Measurements from ENCODE around the gene NUDT2.

The NUDT2 gene

GRCh38 chr9:34328500-34328986, 826 bp upstream of the NUDT2 start:
- Histone ChIP-seq H3K27ac (no peak overlapping the region), H3K36me3 (ENCODE audit: control insufficient read depth, insufficient read depth, low read length) (no peaks in the 10 kb centered on the region), H3K4me2 (ENCODE audit: low read length) (peak overlapping the region; percentile 84), H3K4me3 (ENCODE audit: low read depth, low read length) (peak overlapping the region; percentile 98), H3K27me3 (ENCODE audit: control insufficient read depth, insufficient read depth, low read length) (no peaks in the 10 kb centered on the region), H3K4me1 (peaks cover 8% of the 10 kb centered on the region), H3K9ac (no peak overlapping the region), H2AFZ (peak overlapping the region; percentile 61), H3K79me2 (no peaks in the 10 kb centered on the region), H3K9me3 (ENCODE audit: control insufficient read depth, low read length) (no peaks in the 10 kb centered on the region)
- TF ChIP-seq CTCF (IDR thresholded peaks at IDR 0.05): no peak

- no peak overlapping the region for H3K4me3 ChIP-seq (ENCODE audit: low read depth, low read length)
- H3K79me2 ChIP-seq: no peaks in the 10 kb centered on the region
- no peak overlapping the region for H3K9ac ChIP-seq
- no peaks in the 10 kb centered on the region for H3K27me3 ChIP-seq (ENCODE audit: control insufficient read depth, insufficient read depth, low read length)
- H3K36me3 ChIP-seq (ENCODE audit: control insufficient read depth, insufficient read depth, low read length): no peaks in the 10 kb centered on the region
- H3K9me3 ChIP-seq (ENCODE audit: control insufficient read depth, low read length): no peaks in the 10 kb centered on the region
- no peak overlapping the region for H3K4me2 ChIP-seq (ENCODE audit: low read length)
- H2AFZ ChIP-seq: no peak overlapping the region
- H3K4me1 ChIP-seq: peaks cover 6% of the 10 kb centered on the region
- TF ChIP-seq CTCF (IDR thresholded peaks at IDR 0.05): no peak
- no peak overlapping the region for H3K27ac ChIP-seq
Observed at GRCh38 chr9:34331196-34331595, 1.8 kb downstream of the NUDT2 start.

GRCh38 chr9:34332076-34332964, 3.0 kb downstream of the NUDT2 start:
- no peak overlapping the region for H3K27ac ChIP-seq

GRCh38 chr9:34333836-34334235, 4.5 kb downstream of the NUDT2 start:
- Histone ChIP-seq H3K4me2 (ENCODE audit: low read length) (no peak overlapping the region), H3K9me3 (ENCODE audit: control insufficient read depth, low read length) (no peaks in the 10 kb centered on the region), H3K4me1 (peaks cover 2% of the 10 kb centered on the region), H3K4me3 (ENCODE audit: low read depth, low read length) (no peak overlapping the region), H3K9ac (no peak overlapping the region), H3K36me3 (ENCODE audit: control insufficient read depth, insufficient read depth, low read length) (no peaks in the 10 kb centered on the region), H2AFZ (no peak overlapping the region), H3K27ac (no peak overlapping the region), H3K79me2 (no peaks in the 10 kb centered on the region), H3K27me3 (ENCODE audit: control insufficient read depth, insufficient read depth, low read length) (no peaks in the 10 kb centered on the region)
- TF ChIP-seq CTCF (IDR thresholded peaks at IDR 0.05): no peak

More at GRCh38 chr9:34332076-34332964, 3.0 kb downstream of the NUDT2 start:
- Histone ChIP-seq H2AFZ (no peak overlapping the region), H3K9me3 (ENCODE audit: control insufficient read depth, low read length) (no peaks in the 10 kb centered on the region), H3K9ac (no peak overlapping the region), H3K79me2 (no peaks in the 10 kb centered on the region), H3K27me3 (ENCODE audit: control insufficient read depth, insufficient read depth, low read length) (no peaks in the 10 kb centered on the region), H3K4me3 (ENCODE audit: low read depth, low read length) (no peak overlapping the region), H3K4me1 (peaks cover 2% of the 10 kb centered on the region), H3K4me2 (ENCODE audit: low read length) (no peak overlapping the region), H3K36me3 (ENCODE audit: control insufficient read depth, insufficient read depth, low read length) (no peaks in the 10 kb centered on the region)
- peak; percentile 26 for TF ChIP-seq CTCF (IDR thresholded peaks at IDR 0.05)

Measured in parathyroid adenoma (tissue), 2 donors.